Measurements from ENCODE around the gene ARHGAP26.

The ARHGAP26 gene

DNA sequence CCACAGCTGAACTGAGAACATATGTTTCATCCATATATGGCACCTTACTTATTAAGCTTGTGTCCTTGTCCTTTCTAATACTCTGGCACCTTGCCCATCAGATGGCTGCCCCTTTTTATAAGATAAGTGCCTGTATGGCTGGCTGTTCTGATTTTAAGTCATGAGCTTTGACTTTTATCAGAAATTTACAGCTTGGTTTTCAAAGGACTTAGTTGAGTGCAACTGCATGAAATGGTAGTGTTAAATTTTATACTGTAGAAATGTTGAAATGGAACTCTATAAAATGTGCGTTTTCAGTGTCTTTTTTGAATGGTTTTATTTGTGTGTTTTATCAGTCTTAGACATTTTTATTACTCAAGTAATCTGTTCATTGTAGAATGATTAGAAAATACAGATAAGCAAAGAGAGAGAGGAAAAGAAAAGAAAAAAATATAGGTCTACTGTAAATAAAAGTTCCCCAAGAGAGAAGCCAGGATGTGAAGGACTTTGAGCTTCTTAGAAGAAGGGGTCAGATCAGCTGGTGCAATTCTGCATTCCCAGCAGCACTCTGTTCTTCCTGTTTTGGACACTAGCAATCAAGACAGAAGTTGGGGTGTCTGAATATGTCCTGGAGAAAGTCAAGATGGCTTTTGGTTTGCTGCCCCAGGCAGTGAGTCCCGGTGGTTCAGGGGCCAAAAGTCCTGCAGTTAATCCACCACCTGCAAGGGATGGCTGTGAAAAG is 38.9 kb downstream of the ARHGAP26 start:
- DNase-seq (ENCODE audit: insufficient read length, low spot score) = no peak
- no peak for FAIRE-seq

DNA sequence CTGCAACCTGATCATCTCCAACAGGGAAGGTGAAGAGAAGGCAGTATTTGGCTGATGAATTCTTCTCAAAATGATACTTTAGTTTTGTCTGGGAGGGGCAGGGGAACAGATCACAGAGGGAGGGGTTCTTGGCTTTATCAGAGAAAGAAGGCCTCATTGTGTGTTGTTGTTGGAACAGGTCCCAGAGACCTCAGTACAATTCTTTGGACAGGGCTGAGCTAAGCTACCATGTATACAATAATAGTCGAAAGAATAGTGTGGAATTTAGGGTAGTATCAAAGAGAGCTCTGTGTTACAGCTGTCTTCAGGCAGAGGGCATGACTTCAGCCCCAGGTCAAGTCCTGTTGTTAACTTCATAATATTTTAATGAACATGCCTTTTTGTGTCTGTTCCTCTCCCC is 39.9 kb downstream of the ARHGAP26 start:
- no peak for FAIRE-seq
- DNase-seq (ENCODE audit: insufficient read length, low spot score) = no peak

DNA sequence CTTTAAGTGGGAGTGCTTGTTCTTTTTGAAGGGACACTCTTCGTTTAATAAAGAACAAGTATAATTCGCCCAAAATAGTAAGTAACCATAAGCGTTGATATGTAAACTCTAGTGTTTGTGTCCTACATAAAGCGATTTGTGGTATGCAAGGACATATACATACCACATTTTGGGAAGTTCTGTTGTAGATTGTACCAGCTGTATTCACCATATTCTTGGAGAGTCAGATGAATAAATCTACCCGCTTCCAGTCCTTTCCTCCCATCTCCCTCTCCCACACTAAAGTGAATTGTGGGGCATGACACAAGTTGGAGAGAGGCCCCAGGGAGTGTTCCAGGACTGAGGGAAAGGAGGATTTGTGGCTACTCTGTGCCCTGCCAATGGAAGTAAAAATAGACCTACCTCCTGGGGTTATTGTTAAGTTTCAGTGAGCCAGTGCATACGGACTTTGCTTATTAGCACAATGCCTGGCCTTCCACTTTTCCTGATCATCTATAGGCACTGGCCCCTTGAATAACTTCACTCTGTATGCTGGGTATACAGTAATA is 40.6 kb downstream of the ARHGAP26 start:
- no peak for FAIRE-seq
- DNase-seq (ENCODE audit: insufficient read length, low spot score) = no peak

GRCh38 chr5:142811866-142812557 is 41.8 kb downstream of the ARHGAP26 start:
- DNase-seq (ENCODE audit: insufficient read length, low spot score) (no peak), FAIRE-seq (no peak)

DNA sequence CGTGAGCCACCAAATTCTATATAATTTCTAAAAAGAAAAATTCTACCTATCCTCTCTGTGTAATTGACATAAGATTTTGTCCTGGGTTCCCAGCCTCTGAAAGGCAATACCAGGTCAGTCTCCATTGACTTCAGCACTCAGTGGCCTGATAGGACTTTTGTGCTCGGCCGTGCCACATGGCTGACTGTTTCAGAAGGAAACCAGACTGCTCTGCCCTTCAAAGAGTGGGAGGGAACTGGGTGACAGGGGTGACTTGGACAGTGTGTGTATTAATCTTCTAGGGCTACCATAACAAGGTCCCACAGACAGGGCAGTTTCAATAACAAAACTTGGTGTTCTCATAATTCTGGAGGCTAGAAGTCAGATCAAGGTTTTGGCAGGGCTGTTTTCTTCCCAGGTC is 43.0 kb downstream of the ARHGAP26 start:
- no peak for DNase-seq (ENCODE audit: insufficient read length, low spot score)
- FAIRE-seq = no peak

DNA sequence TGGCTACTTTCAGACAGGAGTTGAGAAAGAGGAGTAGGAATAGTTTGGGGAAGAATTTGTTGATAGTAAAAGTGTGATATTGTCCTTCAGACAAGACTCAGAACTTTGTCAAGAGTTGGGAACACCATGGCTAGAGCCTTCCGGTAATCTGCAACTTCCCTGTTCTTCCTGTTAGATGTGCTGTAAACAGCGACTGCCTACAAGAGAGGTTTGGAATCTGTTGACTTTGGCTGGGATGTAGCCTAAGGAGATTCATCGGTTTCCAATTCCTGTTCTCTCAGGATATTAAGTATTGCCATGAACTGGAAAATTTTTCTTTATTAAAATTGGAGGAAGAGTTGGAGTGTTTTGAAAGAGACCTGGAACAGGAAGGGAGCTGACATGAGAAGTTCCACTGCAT is 43.9 kb downstream of the ARHGAP26 start:
- DNase-seq (ENCODE audit: insufficient read length, low spot score) (no peak), FAIRE-seq (no peak)

GRCh38 chr5:142815469-142815868 is 45.3 kb downstream of the ARHGAP26 start:
- DNase-seq (ENCODE audit: insufficient read length, low spot score) (no peak), FAIRE-seq (no peak)

- DNase-seq (ENCODE audit: insufficient read length, low spot score) = no peak
- FAIRE-seq = no peak
Observed at GRCh38 chr5:142816531-142817430, 46.6 kb downstream of the ARHGAP26 start.

GRCh38 chr5:142817949-142818431 is 47.8 kb downstream of the ARHGAP26 start:
- FAIRE-seq (no peak), DNase-seq (ENCODE audit: insufficient read length, low spot score) (no peak)

GRCh38 chr5:142819292-142819691 is 49.1 kb downstream of the ARHGAP26 start:
- FAIRE-seq (no peak), DNase-seq (ENCODE audit: insufficient read length, low spot score) (no peak)

DNA sequence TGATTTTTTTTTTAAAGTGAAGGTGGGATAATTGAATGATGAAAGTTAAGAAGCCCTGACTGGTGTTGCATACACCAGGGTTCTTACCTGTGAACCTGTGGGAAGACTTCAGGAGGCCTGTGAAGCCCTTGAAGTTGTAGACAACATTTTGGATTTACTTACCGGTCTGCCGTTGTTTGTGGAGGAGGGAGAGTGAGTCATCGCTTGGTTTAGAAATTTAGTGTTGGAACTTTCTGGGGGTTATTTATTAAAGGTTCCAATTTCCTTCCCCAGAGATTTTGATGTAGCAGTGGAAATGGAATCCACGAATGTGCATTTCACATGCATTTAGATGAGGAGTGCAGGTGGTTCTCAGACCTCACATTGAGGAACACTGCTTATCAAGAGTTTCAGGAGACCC is 49.6 kb downstream of the ARHGAP26 start:
- FAIRE-seq (no peak), DNase-seq (ENCODE audit: insufficient read length, low spot score) (no peak)

- DNase-seq (ENCODE audit: insufficient read length, low spot score) = no peak
- FAIRE-seq = no peak
Observed at GRCh38 chr5:142820447-142820846, 50.3 kb downstream of the ARHGAP26 start.

GRCh38 chr5:142821034-142821732 is 51.0 kb downstream of the ARHGAP26 start:
- FAIRE-seq (no peak), DNase-seq (ENCODE audit: insufficient read length, low spot score) (no peak)

DNA sequence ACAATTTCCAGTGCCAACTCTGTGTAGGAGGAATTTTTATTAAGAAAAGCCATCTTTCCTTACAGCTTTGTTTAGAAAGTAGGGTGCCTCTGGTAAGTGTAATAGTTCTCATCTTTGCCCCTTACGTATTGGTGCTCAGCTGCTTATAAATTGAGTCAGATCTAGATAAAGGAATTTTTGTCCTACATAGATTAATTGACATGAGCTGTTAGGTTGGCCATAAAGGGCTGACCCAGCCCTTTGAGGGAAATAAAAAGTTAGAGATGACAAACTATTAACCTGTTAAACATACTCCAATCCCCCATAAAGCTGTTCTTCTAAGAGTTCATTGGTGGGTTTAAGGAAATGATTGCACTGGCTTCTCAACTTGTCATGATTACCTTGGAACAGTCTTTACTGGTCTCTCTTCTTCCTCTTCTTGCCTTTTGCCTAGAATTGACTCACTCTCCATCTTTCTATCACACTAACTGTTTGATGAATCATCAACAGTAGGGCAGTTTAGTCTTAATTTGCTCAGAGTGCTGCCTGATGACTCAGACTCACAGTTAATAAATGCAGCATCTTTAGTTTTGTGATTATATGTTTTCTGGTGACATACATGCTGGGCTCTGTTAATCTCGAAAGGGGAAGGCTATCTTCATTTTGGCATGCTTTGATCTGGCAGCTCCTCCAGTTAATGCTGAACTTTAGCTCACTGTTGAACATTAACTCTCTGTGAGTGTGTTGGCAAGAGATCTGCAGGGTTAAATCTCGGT is 51.7 kb downstream of the ARHGAP26 start:
- DNase-seq (ENCODE audit: insufficient read length, low spot score) (no peak), FAIRE-seq (peak; percentile 48)

- no peak for FAIRE-seq
Observed at GRCh38 chr5:142823126-142823525, 52.9 kb downstream of the ARHGAP26 start.

GRCh38 chr5:142823806-142824205 is 53.6 kb downstream of the ARHGAP26 start:
- no peak for DNase-seq (ENCODE audit: insufficient read length, low spot score)
- no peak for FAIRE-seq

More at GRCh38 chr5:142823126-142823525, 52.9 kb downstream of the ARHGAP26 start:
- no peak for DNase-seq (ENCODE audit: insufficient read length, low spot score)

GRCh38 chr5:142824391-142824790 is 54.2 kb downstream of the ARHGAP26 start:
- DNase-seq (ENCODE audit: insufficient read length, low spot score) (no peak), FAIRE-seq (no peak)

GRCh38 chr5:142825378-142826089 is 55.4 kb downstream of the ARHGAP26 start:
- DNase-seq (ENCODE audit: insufficient read length, low spot score) = no peak
- FAIRE-seq = no peak

DNA sequence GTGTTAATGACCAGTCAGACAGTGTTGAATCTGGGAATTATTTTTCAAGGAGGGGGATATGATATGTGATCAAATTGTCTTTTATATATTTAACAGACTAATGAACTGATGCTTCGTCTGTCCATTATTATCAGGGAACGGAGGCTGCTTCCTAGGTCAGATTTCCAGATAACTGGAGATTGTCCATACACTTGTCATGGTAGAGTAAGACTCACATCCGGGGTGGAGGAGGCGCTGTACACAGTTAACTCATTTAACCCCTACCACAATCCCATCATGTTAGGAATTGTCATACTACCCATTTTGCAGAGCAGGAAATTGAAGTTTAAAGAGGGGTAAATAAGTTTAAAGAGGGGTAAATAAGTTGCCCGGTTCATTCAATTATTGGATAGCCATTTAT is 55.9 kb downstream of the ARHGAP26 start:
- no peak for FAIRE-seq

More for the DNA sequence above, 55.9 kb downstream of the ARHGAP26 start:
- DNase-seq (ENCODE audit: insufficient read length, low spot score) = no peak

Measured in GM19239 (cell line).